K562 (cell line): Measurements from ENCODE around the gene USP10. TPM values are rescaled to one million over a fixed set of nuclear protein-coding genes. Genes with fewer than 3 reads are reported as not detected.
A peak's percentile ranks its signal among the peaks of the same experiment; 100 is the strongest.

ENCODE experiments used
- ATAC-seq: fragments of 200-7000 bp; cut with Tn5 transposase; 3 replicates; pipeline ENCODE4 v1.9.1; 2020; ENCODE audit warnings: moderate library complexity
- BruUV-seq: library from RNA; stranded (reverse); fragments of 400-500 nt; replicated peaks from 2 replicates; lab custom pipeline; 2021; lab: Mats Ljungman, UMichigan
- CTCF ChIA-PET: fragments of 300-600 bp; formaldehyde crosslinking; extraction: SDS; loops from one replicate; lab custom pipeline; 2021; ENCODE audit warnings: low intra/inter-chr PET ratio; lab: Yijun Ruan, JAX
- POLR2A ChIA-PET: fragments of 300-600, 350-650 bp; sonication (Branson Sonifier 250); formaldehyde crosslinking; extraction: SDS; loops from one replicate; lab custom pipeline; 2021; ENCODE audit warnings: antibody characterized with exemption, inconsistent platforms; lab: Yijun Ruan, JAX
- DNase-seq, 4 experiments: peaks; one replicate each; pipeline versions ENCODE4 v3.0.0 to v3.0.0-alpha.2; 2011 to 2018; ENCODE audit warnings: low spot score in 3 of 4, mixed read lengths in 3 of 4; ENCODE audit errors: extremely low read depth in 1 of 4
- FAIRE-seq: peaks from 2 replicates; lab custom pipeline; 2011; peaks lifted over from hg19 to GRCh38; lab: Jason Lieb, UNC
- H2AFZ ChIP-seq: 2 replicates; pipeline ENCODE4 v1.6.0; 2011; ENCODE audit warnings: low read depth, low read length, control low read depth, inconsistent platforms
- H3K27ac ChIP-seq: fragments of 200-600 bp; 3 replicates; pipeline ENCODE4 v1.8.0; 2011; ENCODE audit warnings: low read depth, mild to moderate bottlenecking, control low read depth, inconsistent platforms, low read length, moderate library complexity, mixed read lengths; ENCODE audit errors: extremely low read depth
- H3K27me3 ChIP-seq, 2 experiments: fragments of 300-600 bp in 1 of 2; 2 replicates in 1 of 2; 3 replicates in 1 of 2; pipeline versions ENCODE4 v1.6.0 to v1.8.0; 2011; ENCODE audit warnings: inconsistent platforms in 2 of 2, low read length in 2 of 2, mild to moderate bottlenecking in 1 of 2, mixed read lengths in 1 of 2, moderate library complexity in 1 of 2; ENCODE audit not compliant: control insufficient read depth in 2 of 2, insufficient read depth in 2 of 2
- H3K36me3 ChIP-seq: fragments of 300-600 bp; 3 replicates; pipeline ENCODE4 v1.8.0; 2011; ENCODE audit warnings: mild to moderate bottlenecking, low read length, inconsistent platforms; ENCODE audit not compliant: control insufficient read depth, insufficient read depth
- H3K4me1 ChIP-seq, 2 experiments: fragments of 200-600 bp in 1 of 2; replicated peaks in 1 of 2; 2 replicates in 1 of 2; 3 replicates in 1 of 2; pipeline versions ENCODE4 v1.5.1 to v1.8.0; 2011; ENCODE audit warnings: inconsistent platforms in 2 of 2, low read length in 2 of 2, mild to moderate bottlenecking in 1 of 2, mixed read lengths in 1 of 2, moderate library complexity in 1 of 2; ENCODE audit not compliant: control insufficient read depth in 2 of 2, insufficient read depth in 2 of 2
- H3K4me2 ChIP-seq: 2 replicates; pipeline ENCODE4 v1.6.1; 2011; ENCODE audit warnings: low read length, control low read depth, inconsistent platforms, mixed read lengths; ENCODE audit not compliant: insufficient read depth
- H3K4me3 ChIP-seq: fragments of 200-600 bp; sonication (generic), shearing (Covaris generic); 2 replicates; pipeline ENCODE4 v1.5.1; 2016; ENCODE audit warnings: control low read depth, inconsistent platforms
- H3K79me2 ChIP-seq: fragments of 200-600 bp; 3 replicates; pipeline ENCODE4 v1.8.0; 2011; ENCODE audit warnings: low read length, inconsistent platforms; ENCODE audit not compliant: control insufficient read depth, insufficient read depth
- H3K9ac ChIP-seq, 2 experiments: 2 replicates each; pipeline versions ENCODE4 v1.6.0 to v1.6.1; 2011; ENCODE audit warnings: low read depth in 2 of 2, low read length in 2 of 2, control low read depth in 1 of 2, inconsistent platforms in 1 of 2, mild to moderate bottlenecking in 1 of 2, mixed read lengths in 1 of 2; ENCODE audit not compliant: insufficient read depth in 1 of 2
- H3K9me1 ChIP-seq: one replicate; pipeline ENCODE4 v1.6.0; 2011; ENCODE audit warnings: inconsistent platforms, mild to moderate bottlenecking, low read length, moderate library complexity; ENCODE audit not compliant: control insufficient read depth, insufficient read depth
- H3K9me3 ChIP-seq: replicated peaks from 2 replicates; pipeline ENCODE4 v1.5.1; 2011; ENCODE audit warnings: low read depth, low read length, inconsistent platforms; ENCODE audit not compliant: control insufficient read depth, insufficient read depth
- H4K20me1 ChIP-seq: replicated peaks from 2 replicates; pipeline ENCODE4 v1.6.1; 2011; ENCODE audit warnings: low read length, inconsistent platforms, mixed read lengths; ENCODE audit not compliant: control insufficient read depth, insufficient read depth
- FUS ChIP-seq: fragments of 200-400 bp; formaldehyde crosslinking; optimal IDR thresholded peaks from 2 replicates; pipeline ENCODE3; 2017; ENCODE audit warnings: low read depth, low read length
- NFE2L1 ChIP-seq: fragments of 450-650 bp; IDR thresholded peaks from 2 replicates; pipeline ENCODE4 v1.6.1; 2016; ENCODE audit warnings: missing genetic modification characterization, low read depth, mild to moderate bottlenecking, missing compliant biosample characterization, moderate library complexity, borderline replicate concordance
- POLR2A ChIP-seq: fragments of 450-650 bp; conservative IDR thresholded peaks from 2 replicates; pipeline ENCODE4 v1.6.1; 2016
- RBM14 ChIP-seq: fragments of 200-400 bp; formaldehyde crosslinking; IDR thresholded peaks from 2 replicates; pipeline ENCODE4 v1.6.1; 2018; ENCODE audit warnings: low read depth, mild to moderate bottlenecking, low read length, moderate library complexity, borderline replicate concordance; ENCODE audit not compliant: insufficient read depth
- SMAD3 ChIP-seq: fragments of 450-650 bp; formaldehyde crosslinking; conservative IDR thresholded peaks from 2 replicates; pipeline ENCODE4 v1.4.0; 2020; ENCODE audit warnings: mild to moderate bottlenecking
- TAF9B ChIP-seq: fragments of 450-650 bp; IDR thresholded peaks from 2 replicates; pipeline ENCODE4 v1.6.1; 2018; ENCODE audit warnings: mild to moderate bottlenecking; ENCODE audit not compliant: partially characterized antibody
- XRCC3 ChIP-seq: fragments of 450-650 bp; IDR thresholded peaks from 2 replicates; pipeline ENCODE4 v1.6.1; 2017; ENCODE audit warnings: mild to moderate bottlenecking, moderate library complexity
- WGBS: fragments of 100-300 bp; shearing (Covaris generic); methylation state at CpG from one replicate; pipeline ENCODE4 v1.1.6; 2016; ENCODE audit warnings: low coverage, mixed read lengths; ENCODE audit not compliant: insufficient coverage; ENCODE audit errors: missing lambda C conversion rate; 5-methylcytosine and 5-hydroxymethylcytosine counted together
- in situ Hi-C: fragments of 300-500 bp; cut with MboI; formaldehyde crosslinking; loops from 4 replicates; pipeline ENCODE4 v1.15.0; 2018; ENCODE audit warnings: inconsistent platforms, mixed read lengths
- intact Hi-C: fragments of 100-400 bp; cut with micrococcal nuclease; formaldehyde crosslinking; loops from 2 replicates; pipeline ENCODE4 v1.14.2; 2022
- polyA plus RNA-seq, 8 experiments: library from polyadenylated mRNA; depleted of rRNA in 4 of 8; stranded (reverse) in 5 of 8; unstranded in 3 of 8; fragments of >200 nt; fragmentation: Nextera tagmentation in 2 of 8; fragmentation: Illumina TruSeq in 1 of 8; extraction: Ambion mirVana in 2 of 8; extraction: Trizol in 1 of 8; gene quantifications; 2 replicates each; pipeline versions ENCODE4 v1.2.1 to v1.2.3, GENCODE V29; 2011 to 2014; ENCODE audit warnings: inconsistent platforms in 1 of 8, missing spikeins in 1 of 8
- total RNA-seq, 7 experiments: library from RNA; depleted of rRNA in 6 of 7; stranded (reverse); fragments of >200 nt in 6 of 7; fragmentation: Illumina TruSeq in 2 of 7; extraction: Trizol in 2 of 7; gene quantifications; 2 replicates each; pipeline versions ENCODE4 v1.2.1 to v1.2.3, GENCODE V29; 2011 to 2021; ENCODE audit warnings: low replicate concordance in 1 of 7

USP10 gene
- total and polyA plus RNA-seq, 9 of the 15 experiments (the other 6 are each of a cell fraction or from before 2014, with no cell fraction given): 61.7 to 197 (median 116) TPM

DNA sequence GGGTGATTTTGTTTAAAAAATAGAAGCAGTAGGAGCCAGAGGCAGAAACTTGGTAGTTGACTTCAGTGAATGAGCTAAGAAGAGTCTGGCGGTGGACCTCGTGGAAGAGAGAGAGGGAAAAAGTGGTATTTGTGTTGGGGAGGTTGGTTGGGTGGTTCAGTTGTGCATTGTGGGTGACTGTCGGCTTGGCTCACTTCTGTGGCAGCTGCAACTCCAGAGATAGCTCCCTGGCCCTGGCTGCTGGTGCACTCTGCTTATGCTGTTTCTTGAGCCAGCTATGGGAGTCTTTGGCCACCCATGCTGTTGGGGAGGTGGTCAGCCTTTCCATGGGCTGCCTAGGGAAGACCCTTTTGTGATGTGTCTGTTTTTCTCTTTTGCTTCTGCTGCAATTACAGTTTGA lies 69.6 kb downstream of the USP10 start:
- TF ChIP-seq FUS (no peak), TAF9B (no peak), POLR2A (0 out of 2 replicates have a peak, but pooled peaks have one; percentile 27)
- Histone ChIP-seq H3K9me3 (no peaks in the 10 kb centered on the region), H4K20me1 (no peaks in the 10 kb centered on the region), H3K79me2 (peaks cover 8% of the 10 kb centered on the region; the same call in 1 of the 3 replicates), H3K9me1 (no peaks in the 10 kb centered on the region), H3K27me3 (no peaks in the 10 kb centered on the region), H2AFZ (no peak overlapping the region), H3K36me3 (peaks cover 90% of the 10 kb centered on the region), H3K9ac (no peak overlapping the region), H3K4me1 (no peaks in the 10 kb centered on the region), H3K27ac (no peak overlapping the region), H3K4me3 (no peak overlapping the region), H3K4me2 (no peak overlapping the region)
- intact Hi-C loops (no loop called here), in situ Hi-C loops (no loop called here)
- no peak for FAIRE-seq
- ChIA-PET CTCF (no interaction called here), POLR2A (interaction anchor here (0.6 to 1.3 kb wide), 5 partner anchors 14 to 1218 kb away, joined by 3 read pairs; no protein-coding TSS in a partner anchor)
- 93% methylated on average over 3 of the region's 3 CpGs for WGBS
- no peak for DNase-seq
- BruUV-seq: no TSS peak
- no peak for ATAC-seq

DNA sequence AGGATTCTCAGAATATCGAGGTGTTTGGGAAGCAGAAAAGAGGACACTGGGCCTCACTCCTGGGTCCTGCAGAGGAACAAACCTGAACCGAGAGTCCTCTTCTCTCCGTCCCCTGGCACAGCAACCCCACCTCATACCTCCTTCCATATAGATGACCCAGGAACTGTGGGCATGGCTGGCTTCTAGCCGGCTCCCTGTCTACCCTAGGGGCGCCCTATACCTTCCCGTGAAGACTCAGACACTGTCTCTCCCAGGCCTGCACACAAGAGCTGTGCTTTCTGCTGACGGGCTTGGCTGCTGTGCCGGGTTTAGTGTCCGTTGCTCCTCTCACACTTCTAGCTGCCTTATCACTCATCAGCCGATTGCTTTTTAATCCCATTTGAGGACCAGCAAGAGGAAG lies 73.5 kb downstream of the USP10 start:
- in situ Hi-C loops: no loop called here
- Histone ChIP-seq H3K4me1 (0 out of 5 replicates have a peak, but pooled peaks cover 0 to 2% of the 10 kb centered on the region in 2 experiments), H3K9me3 (no peaks in the 10 kb centered on the region), H3K36me3 (peaks cover 93% of the 10 kb centered on the region), H3K27ac (no peak overlapping the region), H3K4me2 (no peak overlapping the region), H2AFZ (no peak overlapping the region), H3K9ac (no peak overlapping the region), H3K9me1 (no peaks in the 10 kb centered on the region), H4K20me1 (no peaks in the 10 kb centered on the region), H3K27me3 (no peaks in the 10 kb centered on the region), H3K4me3 (no peak overlapping the region), H3K79me2 (peaks cover 7% of the 10 kb centered on the region; the same call in 1 of the 3 replicates)
- BruUV-seq: no TSS peak
- intact Hi-C loops: no loop called here
- DNase-seq (no peak), FAIRE-seq (no peak), ATAC-seq (no peak)
- CTCF ChIA-PET: no interaction called here
- POLR2A ChIA-PET: interaction anchor here (0.6 kb wide), 1 partner anchor 333 kb away, joined by 3 read pairs; no protein-coding TSS in a partner anchor
- TF ChIP-seq SMAD3: no peak
- TF ChIP-seq XRCC3: no peak
- no peak for TF ChIP-seq RBM14
- TF ChIP-seq NFE2L1 (tag): no peak
- WGBS: 91% methylated on average over 10 of the region's 10 CpGs
